Parathyroid adenoma (tissue), 2 donors: Measurements from ENCODE around the gene LBX1.

Experiments
- H2AFZ ChIP-seq: fragments of 300-600 bp; sonication (generic); one replicate; pipeline ENCODE4 v1.7.0; 2017; ENCODE audit warnings: antibody characterized with exemption, mild to moderate bottlenecking
- H3K27ac ChIP-seq: fragments of 300-600 bp; sonication (generic); one replicate; pipeline ENCODE4 v1.7.0; 2017
- H3K27me3 ChIP-seq: fragments of 300-600 bp; sonication (generic); one replicate; pipeline ENCODE4 v1.7.0; 2017; ENCODE audit warnings: low read length; ENCODE audit not compliant: control insufficient read depth, insufficient read depth
- H3K36me3 ChIP-seq: fragments of 300-600 bp; sonication (generic); one replicate; pipeline ENCODE4 v1.7.0; 2017; ENCODE audit warnings: low read length; ENCODE audit not compliant: control insufficient read depth, insufficient read depth
- H3K4me1 ChIP-seq: fragments of 300-600 bp; sonication (generic); one replicate; pipeline ENCODE4 v1.7.0; 2017; ENCODE audit warnings: control low read depth
- H3K4me2 ChIP-seq: fragments of 300-600 bp; sonication (generic); one replicate; pipeline ENCODE4 v1.7.0; 2017; ENCODE audit warnings: low read length
- H3K4me3 ChIP-seq: fragments of 300-600 bp; sonication (generic); one replicate; pipeline ENCODE4 v1.7.0; 2017; ENCODE audit warnings: low read depth, low read length
- H3K79me2 ChIP-seq: fragments of 300-600 bp; sonication (generic); one replicate; pipeline ENCODE4 v1.7.0; 2017; ENCODE audit warnings: control low read depth
- H3K9ac ChIP-seq: fragments of 300-600 bp; sonication (generic); one replicate; pipeline ENCODE4 v1.7.0; 2017; ENCODE audit warnings: mild to moderate bottlenecking
- H3K9me3 ChIP-seq: fragments of 300-600 bp; sonication (generic); one replicate; pipeline ENCODE4 v1.7.0; 2017; ENCODE audit warnings: low read length; ENCODE audit not compliant: control insufficient read depth
- CTCF ChIP-seq: fragments of 300-600 bp; sonication (generic); IDR thresholded peaks from one replicate; pipeline ENCODE4 v1.7.0; 2017; ENCODE audit warnings: antibody characterized with exemption, mild to moderate bottlenecking
- donor health status: primary hyperparathyroidism.

Gene LBX1

GRCh38 chr10:101228153-101228965 is 904 bp downstream of the LBX1 start:
- Histone ChIP-seq H3K4me2 (peak overlapping the region; percentile 2), H2AFZ (no peak overlapping the region), H3K36me3 (no peaks in the 10 kb centered on the region), H3K27ac (no peak overlapping the region), H3K9me3 (no peaks in the 10 kb centered on the region), H3K79me2 (no peaks in the 10 kb centered on the region), H3K4me3 (no peak overlapping the region), H3K4me1 (no peaks in the 10 kb centered on the region), H3K27me3 (peaks cover 41% of the 10 kb centered on the region), H3K9ac (no peak overlapping the region)
- TF ChIP-seq CTCF: no peak

- H3K9me3 ChIP-seq: no peaks in the 10 kb centered on the region
- TF ChIP-seq CTCF: no peak
- peaks cover 45% of the 10 kb centered on the region for H3K27me3 ChIP-seq
- H3K4me1 ChIP-seq: peaks cover 6% of the 10 kb centered on the region
- H3K9ac ChIP-seq: no peak overlapping the region
- no peak overlapping the region for H3K4me3 ChIP-seq
- no peaks in the 10 kb centered on the region for H3K36me3 ChIP-seq
- H2AFZ ChIP-seq: no peak overlapping the region
- no peak overlapping the region for H3K27ac ChIP-seq
- H3K4me2 ChIP-seq: no peak overlapping the region
- H3K79me2 ChIP-seq: no peaks in the 10 kb centered on the region
Observed at GRCh38 chr10:101227429-101228152, 1.7 kb downstream of the LBX1 start.

GRCh38 chr10:101226491-101227428 is 2.5 kb downstream of the LBX1 start:
- no peak overlapping the region for H3K9ac ChIP-seq
- no peak overlapping the region for H2AFZ ChIP-seq
- H3K4me2 ChIP-seq: peak overlapping the region; percentile 42
- no peaks in the 10 kb centered on the region for H3K36me3 ChIP-seq
- H3K9me3 ChIP-seq: no peaks in the 10 kb centered on the region
- peaks cover 7% of the 10 kb centered on the region for H3K4me1 ChIP-seq
- no peak for TF ChIP-seq CTCF
- H3K27me3 ChIP-seq: peaks cover 45% of the 10 kb centered on the region
- H3K27ac ChIP-seq: no peak overlapping the region
- H3K4me3 ChIP-seq: peak overlapping the region; percentile 11
- no peaks in the 10 kb centered on the region for H3K79me2 ChIP-seq

GRCh38 chr10:101225846-101226421 is 3.3 kb downstream of the LBX1 start:
- Histone ChIP-seq H3K4me2 (no peak overlapping the region), H3K4me3 (no peak overlapping the region), H3K79me2 (no peaks in the 10 kb centered on the region), H3K27ac (no peak overlapping the region), H3K9ac (no peak overlapping the region), H3K27me3 (peaks cover 49% of the 10 kb centered on the region), H3K36me3 (no peaks in the 10 kb centered on the region), H2AFZ (no peak overlapping the region), H3K9me3 (no peaks in the 10 kb centered on the region), H3K4me1 (peaks cover 7% of the 10 kb centered on the region)
- no peak for TF ChIP-seq CTCF
